ENCODE data around the gene WDR20.
"Not testable (repeated sequence)": the region's sequence is repeated elsewhere in the genome, so short reads cannot be mapped to it uniquely, and the experiment has no call there.

Gene WDR20, protein sequence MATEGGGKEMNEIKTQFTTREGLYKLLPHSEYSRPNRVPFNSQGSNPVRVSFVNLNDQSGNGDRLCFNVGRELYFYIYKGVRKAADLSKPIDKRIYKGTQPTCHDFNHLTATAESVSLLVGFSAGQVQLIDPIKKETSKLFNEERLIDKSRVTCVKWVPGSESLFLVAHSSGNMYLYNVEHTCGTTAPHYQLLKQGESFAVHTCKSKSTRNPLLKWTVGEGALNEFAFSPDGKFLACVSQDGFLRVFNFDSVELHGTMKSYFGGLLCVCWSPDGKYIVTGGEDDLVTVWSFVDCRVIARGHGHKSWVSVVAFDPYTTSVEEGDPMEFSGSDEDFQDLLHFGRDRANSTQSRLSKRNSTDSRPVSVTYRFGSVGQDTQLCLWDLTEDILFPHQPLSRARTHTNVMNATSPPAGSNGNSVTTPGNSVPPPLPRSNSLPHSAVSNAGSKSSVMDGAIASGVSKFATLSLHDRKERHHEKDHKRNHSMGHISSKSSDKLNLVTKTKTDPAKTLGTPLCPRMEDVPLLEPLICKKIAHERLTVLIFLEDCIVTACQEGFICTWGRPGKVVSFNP

DNA sequence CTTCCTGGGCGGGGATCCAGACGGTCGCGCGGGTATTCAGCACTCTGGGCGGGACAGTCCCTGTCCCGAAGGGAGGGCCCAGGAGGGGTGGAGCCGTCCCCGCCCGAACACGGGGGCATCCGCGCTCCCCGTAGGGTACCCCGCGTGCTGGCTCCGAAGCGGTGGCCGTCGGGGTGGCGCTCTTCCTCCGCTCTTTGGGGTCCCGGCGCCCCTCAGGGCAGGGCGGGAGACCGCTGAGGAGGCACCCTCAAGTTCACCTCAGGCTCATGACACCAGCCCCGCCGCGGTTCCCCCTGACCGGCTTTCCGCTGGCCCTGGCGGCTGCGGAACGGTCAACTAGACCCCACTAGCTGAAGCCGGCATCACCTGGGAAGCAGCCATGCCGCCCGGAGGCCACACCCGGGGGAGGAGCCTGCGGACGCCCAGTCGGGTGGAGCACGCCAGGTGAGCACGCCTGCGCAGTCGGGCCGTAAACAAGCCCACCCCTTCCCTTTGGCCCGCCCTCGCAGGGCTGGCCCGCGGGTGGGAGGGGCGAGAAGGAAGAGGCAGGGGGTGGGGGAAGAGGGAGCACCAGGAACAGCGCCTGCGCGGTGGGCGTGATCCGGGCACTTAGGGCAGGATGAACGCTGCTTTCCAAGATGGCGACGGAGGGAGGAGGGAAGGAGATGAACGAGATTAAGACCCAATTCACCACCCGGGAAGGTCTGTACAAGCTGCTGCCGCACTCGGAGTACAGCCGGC, at the start of gene WDR20:
Gene WDR20 (plus strand): TSS at position 612 of the 741 bp plus-strand sequence. CDS start 27 bp downstream, at position 639.
- DNase-seq: peak; percentile 99

DNA sequence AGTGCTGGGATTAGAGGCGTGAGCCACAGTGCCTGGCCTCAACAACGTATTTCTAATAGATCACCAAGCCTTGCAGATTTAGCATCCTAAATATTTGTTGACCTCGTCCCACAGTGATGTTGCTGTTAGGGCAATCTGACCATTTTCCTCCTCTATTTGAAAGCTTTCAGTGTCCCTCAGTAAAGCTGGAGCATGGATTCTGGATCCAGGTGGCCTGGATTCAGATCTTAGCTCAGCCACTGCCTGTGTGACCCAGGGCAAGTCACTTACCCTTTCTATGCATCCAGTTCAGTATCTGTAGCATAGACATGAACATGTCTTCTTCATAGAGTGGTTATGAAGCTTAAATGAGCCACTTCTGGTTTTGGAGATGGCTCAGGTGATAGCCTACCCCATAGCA, 49.0 kb upstream of the WDR20 start:
- DNase-seq: no peak

DNA sequence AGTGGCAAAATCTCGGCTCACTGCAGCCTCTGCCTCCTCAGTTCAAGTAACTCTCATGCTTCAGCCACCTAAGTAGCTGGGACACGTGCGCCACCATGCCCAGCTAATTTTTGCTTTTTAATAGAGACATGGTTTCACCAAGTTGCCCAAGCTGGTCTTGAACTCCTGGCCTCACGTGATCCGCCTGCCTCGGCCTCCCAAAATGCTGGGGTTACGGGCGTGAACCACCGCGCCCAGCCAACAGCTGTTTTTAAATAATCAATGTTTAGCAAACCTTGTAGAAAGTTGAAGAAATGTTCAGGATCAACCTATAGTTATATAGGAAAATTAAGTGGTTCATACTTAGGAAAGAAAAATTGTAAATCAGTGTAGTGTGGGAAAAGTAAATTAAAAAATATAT, 46.9 kb upstream of the WDR20 start:
- DNase-seq: no peak

DNA sequence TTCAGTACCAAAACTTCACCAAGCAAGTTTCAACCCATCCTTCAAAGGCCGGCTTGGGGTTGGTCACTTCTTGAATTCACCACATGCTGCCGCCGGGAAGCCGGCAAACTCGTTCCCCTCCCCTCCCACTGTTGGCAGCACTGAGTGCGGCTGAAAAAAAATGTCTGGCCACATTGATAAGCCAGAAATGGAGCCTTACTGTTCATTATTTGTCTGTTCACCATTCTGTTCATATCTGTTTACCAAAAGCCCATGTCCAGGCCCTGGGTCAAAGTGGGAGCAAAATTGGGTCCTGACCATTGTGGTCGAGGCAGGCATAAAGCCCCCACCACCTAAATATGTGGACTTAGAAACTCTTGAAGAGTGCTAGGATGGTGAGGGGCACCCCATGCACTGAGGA, 45.6 kb upstream of the WDR20 start:
- DNase-seq: no peak

DNA sequence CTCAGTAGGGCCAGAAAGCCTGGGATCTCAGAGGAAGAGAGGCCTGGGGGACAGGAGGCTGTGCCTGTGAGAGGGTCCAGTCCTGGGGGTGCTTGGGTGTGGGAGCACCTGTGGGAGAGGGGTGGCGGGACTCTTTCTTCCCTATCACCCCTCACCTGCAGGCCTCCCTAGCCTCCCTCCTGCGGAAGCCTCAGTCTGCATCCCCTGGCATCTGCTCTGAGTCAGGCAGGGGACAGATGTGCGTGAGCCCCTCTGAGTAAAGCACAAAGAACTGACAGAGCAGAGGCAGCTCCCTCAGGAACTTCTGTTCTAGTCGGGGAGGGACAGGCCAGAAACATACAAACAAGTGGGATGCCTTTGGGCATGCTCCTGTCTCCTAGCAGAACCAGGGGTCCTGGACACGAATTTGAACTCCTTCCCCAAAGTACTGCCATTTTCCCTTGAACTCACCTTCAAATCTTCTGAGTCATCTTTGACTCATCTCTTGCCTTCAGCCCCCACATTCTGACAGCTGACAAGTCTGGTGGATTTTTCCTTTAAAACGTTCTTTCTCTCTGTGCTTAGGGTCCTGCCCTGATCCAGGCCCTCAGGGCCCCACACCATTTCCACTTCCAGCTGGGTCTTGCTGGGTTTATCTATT, 44.3 kb upstream of the WDR20 start:
- DNase-seq: no peak

DNA sequence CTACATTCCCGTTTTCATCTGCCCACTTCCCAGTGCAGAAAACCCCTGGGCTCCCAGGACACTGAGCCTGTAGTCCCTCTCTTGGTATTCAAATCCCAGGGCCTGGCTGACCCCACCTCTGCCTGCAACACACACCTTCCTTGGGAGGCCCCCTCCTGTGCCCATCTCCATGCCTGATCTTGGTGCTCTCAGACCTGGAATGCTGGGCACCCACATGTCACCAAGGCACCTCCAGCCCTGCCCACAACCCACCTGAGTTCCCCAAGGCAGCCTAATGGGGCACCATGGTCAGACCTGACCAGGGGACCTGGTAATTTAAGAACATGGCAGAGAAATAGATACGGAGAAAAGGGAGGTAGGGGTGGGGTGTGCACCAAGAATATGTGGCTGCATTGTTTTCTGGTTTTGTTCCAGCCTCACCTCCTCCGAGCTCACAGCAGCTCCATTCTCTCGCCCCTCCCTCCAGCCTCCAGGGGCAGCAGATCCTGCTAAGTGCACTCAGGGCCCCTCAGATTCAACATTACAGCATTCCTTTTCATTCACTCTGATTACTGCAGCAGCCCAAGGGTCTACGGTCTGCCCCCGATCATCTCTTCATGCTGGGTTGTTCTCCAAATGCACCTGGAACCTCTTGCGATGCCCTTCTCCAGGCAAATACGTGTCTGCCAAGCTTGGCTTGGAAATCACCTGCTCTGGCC, 43.7 kb upstream of the WDR20 start:
- no peak for DNase-seq

DNA sequence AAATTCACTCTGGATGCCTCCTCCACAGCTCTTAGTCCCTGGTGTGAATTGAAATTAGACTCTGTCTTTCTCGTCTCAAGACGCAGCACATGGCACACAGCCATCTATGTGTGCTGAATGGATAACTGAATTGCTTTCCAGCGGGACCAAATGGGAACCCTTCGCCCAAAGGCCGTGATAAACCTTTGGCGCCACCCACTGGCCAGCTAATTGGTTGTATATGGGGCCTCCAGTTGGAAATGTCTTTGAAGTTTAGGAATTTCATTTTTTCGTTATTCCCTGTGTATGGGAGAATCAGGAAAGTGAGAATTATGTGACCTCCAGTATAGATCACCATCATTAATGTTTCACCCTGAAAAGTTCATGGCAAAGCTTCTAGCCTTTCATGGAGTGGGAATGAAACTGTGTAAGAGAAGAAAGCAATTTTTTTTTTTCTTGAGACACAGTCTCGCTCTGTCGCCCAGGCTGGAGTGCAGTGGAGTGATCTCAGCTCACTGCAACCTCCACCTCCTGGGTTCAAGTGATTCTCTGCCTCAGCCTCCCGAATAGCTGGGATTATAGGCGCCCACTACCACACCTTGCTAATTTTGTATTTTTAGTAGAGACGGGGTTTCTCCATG, 43.0 kb upstream of the WDR20 start:
- peak; percentile 71 for DNase-seq

DNA sequence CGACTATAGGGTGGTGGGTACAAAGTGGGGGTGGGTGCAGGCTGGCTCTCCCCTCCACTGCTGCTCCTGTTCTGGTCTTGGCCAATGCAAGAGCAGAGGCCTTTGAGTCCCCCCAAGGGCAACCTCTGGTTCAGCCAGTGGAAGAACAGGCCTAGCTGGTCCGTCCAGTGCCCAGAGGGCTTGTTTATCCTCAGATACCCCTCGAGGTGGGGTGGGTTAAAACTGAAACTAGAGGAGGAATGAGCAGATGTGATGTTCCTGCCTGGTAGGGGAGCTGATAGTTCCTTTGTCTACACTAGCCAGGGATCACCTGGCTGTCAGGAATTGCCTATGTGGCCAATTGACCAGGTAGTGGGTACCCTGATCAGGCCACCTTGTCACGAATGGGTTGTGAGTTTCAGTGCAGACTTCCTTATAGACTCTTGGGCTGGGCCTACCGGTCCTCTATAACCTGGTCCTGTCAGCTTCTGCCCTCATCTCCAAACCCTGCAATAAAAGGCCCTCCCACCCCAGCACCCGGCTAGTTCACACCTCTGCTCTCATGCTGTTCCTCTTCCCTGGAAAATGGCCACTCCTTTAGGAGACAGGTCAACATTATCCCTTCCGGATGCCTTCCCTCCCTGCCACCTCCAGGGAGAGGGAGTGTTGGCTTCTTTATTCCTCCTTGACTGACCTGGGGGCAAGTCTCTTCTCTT, 42.1 kb upstream of the WDR20 start:
- DNase-seq: no peak

DNA sequence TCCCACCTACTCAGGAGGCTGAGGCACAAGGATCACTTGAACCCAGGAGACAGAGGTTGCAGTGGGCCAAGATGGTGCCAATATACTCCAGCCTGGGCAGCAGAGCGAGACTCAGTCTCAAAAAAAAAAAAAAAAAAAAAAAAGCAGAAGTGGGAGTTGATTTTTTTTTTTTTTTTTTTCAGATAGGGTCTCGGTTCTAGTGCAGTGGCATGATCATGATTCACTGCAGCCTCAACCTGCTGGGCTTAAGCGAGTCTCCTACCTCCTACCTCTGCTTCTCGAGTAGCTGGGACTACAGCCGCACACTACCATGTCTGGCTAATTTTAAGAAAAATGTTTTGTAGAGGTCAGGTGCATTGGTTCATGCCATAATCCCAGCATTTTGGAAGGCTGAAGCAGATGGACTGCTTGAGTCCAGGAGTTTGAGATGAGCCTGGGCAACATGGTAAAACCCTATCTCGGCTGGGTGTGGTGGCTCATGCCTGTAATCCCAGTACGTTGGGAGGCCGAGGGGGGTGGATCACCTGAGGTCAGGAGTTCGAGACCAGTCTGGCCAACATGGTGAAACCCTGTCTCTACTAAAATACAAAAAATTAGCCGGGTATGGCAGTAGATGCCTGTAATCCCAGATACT, 36.5 kb upstream of the WDR20 start:
- DNase-seq: no peak

DNA sequence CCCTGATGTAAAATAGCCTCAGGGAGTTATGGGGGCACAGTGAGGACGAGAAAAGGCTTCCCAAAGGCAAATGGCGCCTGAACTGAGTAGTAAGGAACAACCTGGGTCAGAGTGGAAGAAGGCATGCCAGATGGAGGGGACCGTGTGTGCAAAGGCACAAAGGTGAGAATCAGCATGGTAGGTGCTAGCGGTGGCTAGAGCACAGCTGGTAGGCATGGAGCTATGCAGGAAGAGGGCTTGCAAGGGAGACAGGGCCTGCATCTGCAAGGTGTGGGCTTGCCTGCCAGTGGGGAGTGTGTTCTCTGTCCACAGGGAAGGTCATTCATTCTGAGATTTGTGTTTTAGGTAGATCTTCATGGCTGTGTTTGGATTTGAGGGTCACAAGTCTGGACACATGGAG, 34.3 kb upstream of the WDR20 start:
- DNase-seq: no peak

DNA sequence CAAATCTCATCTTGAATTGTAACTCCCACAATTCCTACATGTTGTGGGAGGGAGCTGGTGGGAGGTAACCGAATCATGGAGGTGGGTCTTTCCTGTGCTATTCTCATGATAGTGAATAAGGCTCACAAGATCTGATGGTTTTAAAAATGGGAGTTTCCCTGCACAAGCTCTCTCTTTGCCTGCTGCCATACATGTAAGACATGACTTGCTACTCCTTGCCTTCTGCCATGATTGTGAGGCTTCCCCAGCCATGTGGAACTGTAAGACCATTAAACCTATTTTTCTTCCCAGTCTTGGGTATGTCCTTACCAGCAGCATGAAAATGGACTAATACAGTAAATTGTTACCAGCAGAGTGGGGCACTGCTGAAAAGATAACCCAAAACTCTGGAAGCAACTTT, 30.4 kb upstream of the WDR20 start:
- not testable (repeated sequence) for DNase-seq

DNA sequence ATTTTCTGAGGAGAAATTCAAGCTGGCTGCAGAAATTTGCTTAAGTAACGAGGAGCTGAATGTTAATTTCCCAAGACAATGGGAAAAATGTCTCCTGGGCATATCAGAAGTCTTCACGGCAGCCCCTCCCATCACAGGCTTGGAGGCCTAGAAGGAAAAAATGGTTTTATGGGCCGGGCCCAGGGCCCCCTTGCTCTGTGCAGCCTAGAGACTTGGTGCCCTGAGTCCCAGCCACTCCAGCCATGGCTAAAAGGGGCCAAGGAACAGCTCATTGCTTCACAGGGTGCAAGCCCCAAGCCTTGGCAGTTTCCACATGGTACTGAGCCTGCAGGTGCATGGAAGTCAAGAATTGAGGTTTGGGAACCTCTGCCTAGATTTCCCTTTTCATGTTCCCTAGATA, 28.6 kb upstream of the WDR20 start:
- DNase-seq: no peak

DNA sequence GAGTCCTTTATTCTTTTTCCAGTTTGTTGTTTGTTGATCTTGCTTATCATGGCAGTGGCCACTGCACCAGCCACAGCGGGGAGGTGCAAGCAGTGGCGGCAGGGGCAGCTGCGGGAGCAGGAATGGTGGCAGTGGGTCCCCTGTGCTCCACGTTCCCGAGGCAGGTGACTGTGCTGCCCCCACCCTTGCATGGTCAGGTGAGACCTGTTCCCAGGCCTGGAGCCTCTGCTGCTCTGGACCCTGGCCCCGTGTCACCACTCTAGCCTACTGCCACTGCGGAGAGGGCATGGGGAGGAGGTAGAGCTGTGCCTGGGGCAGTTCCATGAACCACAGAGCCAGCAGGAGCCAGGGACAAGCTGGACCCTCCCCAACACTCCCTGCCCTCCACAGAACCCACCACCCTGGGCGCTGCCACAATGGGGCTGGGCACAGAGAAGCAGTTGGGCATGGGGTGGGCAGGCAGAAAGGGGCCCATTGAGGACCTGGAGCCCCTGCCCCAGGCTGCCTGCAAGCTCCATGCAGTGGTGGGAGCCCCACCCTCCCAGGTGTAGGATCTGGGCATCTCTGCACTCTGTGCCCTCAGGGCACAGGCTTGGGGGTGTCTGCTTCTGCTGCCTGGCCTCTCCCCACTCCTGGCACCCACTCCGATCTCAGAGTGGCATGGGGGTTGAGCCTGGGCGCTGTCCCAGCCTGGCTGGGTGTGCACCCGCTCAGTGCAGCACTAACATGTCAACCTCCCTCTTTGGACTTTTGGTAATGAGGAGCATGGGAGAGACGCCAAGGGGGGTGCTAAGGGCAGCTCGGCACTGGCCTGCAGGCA, 23.1 kb upstream of the WDR20 start:
- no peak for DNase-seq

DNA sequence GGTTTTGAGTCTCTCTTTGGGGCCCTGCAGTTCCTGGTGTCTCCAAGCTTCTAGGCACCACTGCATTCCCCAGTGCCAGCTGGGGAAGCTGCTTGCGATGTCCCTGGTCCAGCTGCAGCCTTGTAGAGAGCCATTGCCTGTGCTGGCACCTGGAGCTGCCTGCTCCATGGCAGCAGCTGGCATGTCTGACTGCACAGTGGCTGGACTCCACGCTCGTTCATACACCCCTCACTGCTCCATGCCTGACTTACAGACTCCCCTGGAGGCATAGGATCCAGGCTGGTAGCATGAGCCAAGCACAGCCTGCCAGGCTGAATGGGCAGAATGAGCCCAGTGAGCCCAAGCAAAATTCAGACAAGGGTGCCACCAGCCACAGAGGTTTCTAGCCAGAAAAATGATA, 21.8 kb upstream of the WDR20 start:
- no peak for DNase-seq

DNA sequence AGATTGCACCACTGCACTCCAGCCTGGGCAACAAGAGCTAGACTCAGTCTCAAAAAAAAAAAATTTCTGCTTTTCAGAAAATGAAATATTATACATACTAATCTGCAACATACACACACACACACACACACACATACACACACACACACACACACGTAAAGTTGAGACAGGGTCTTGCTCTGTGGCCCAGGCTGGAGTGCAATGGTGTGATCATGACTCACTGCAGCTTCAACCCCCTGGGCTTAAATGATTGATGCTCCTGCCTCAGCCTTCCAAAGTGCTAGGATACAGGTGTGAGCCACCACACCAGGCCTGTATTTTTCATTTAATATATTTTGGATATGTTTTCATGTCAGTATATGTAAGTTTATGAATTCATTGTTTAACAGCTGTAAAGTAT, 18.8 kb upstream of the WDR20 start:
- no peak for DNase-seq

DNA sequence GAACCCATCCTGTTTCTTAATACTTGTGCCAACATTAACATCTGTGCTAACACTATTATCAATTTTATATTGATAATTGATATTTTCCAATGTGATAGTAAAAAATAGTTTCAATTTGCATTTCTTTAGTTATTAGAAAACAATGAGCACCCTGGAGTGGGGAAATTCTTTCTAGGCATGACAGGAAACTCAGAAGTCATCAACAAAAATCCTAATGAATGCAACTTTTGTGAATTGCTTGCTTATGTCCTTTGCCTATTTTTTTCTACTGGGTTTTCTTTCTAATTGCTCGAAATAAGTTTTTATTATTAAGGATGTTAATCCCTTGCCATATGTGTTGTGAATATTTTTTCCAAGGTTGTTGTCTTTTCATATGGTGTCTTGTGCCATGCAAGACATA, 18.1 kb upstream of the WDR20 start:
- DNase-seq: no peak

DNA sequence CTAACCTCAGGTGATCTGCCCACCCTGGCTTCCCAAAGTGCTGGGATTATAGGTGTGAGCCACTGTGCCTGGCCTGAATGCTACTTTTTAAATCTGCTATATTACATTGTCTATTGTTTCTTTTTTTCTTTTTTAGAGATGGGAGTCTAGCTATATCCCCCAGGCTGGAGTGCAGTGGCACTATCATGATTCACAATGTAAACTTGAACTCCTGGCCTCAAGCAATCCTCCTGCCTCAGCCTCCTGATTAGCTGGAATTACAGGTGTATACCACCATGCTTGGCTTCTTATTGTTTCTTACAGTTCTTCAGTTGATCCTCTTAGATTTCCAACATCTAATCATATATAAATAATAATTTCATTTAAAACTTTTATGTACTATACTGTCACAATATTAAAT, 15.3 kb upstream of the WDR20 start:
- no peak for DNase-seq

DNA sequence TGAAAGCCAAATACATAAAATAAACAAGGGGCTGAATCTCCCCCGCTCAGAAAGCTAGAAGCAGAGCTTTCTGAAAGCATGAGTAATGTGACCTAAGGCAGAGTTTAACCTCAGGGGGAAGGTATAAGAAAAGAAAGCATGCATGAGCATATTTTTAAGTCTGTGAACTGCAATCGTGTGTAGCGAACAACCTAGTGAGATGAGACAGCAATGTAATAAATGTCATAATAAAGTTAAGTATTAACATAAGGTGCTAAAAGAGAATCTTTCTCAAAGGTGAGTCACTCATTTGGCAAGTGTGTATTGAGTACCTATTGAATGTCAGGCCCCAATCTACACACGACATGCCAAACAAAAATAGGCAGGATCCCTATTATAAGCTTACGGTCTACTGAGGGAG, 14.2 kb upstream of the WDR20 start:
- no peak for DNase-seq

DNA sequence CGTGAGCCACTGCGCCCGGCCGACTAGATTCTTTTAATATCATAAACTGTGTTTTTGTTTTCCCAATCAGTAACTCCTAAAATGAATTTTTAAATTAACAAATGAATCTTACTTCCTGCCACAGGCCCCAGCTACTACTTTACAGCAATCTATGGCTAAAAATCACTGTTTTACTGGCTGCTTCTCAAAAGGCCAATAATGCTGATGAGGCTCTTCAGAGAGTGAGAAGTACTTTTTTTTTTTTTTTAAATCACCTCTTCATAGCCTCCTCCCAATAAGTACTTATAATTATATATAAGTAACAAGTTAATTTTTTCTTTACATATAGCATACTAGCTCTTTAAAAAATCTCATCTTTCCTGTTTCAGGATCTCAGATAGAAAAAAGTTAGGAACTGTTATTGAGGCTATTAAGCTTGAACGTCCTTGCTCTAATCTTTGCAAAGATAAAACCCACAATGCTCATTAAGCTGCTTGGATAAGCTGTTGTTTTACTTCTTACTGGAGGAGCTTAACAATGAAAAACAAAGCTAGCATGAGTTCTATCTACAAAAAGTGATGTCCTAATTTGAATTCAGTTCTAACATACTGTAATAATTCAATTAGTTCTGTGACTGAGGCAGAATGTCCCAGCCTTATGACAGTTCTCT, 12.8 kb upstream of the WDR20 start:
- no peak for DNase-seq

DNA sequence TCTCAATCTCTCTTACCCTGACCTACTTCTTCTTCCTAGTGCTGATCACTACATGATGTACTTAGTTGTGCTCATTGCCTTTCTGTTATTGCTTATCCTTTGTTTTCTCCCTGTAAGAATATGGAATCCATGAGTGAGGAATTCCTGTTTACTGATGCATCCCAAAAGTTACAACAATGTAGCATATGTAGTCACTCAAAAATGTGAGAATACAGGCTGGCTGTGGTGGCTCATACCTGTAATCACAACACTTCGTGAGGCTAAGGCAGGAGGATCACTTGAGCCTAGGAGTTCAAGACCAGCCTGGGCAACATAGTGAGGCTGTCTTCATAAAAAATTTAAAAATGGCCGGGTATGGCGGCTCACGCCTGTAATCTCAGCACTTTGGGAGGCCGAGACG, 8.0 kb upstream of the WDR20 start:
- no peak for DNase-seq

Data from activated naive CD4-positive, alpha-beta T cell treated with anti-CD3 and anti-CD28 coated beads, Interleukin-2, amount 50 U/mL, for 16 hours (primary cell).